RKO (cell line): Measurements from ENCODE around the gene GPR137.
A peak's percentile ranks its signal among the peaks of the same experiment; 100 is the strongest.
"Not testable (repeated sequence)": the region's sequence is repeated elsewhere in the genome, so short reads cannot be mapped to it uniquely, and the experiment has no call there.

Experiments used
- DNase-seq: peaks from one replicate; pipeline ENCODE4 v3.0.0-alpha.2; 2016; ENCODE audit warnings: low spot score

Gene GPR137

DNA sequence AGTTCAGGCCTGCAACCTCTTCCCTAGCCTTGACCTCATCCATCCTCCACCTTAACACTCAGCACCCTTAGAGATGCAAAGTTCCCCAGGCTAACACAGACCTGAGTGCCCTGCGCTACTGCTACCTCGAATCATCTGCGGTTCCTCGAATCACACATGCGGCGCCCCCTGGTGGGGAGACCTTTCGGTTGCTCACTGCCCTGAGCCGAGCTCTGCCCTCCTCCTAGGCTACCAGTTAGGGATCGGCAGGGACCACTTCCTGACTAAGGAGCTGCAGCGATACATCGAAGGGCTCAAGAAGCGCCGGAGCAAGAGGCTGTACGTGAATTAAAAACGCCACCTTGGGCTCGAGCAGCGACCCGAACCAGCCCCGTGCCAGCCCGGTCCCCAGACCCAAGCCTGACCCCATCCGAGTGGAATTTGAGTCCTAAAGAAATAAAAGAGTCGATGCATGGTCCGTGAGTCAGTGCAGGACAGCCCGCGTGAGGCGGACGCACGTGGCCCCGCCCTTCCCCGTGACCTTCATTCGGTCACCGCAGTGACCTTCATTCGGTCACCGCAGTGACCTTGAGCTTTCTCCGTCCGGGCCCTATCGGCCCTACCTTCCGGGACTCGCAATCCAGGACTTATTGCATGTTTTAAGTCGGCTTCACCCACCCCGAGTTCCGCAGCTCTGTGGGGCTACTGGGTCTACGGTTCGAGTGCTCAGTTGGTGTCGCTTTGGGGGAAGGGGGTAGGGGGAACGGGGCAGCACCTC, 18.8 kb downstream of the GPR137 start:
- peak; percentile 93 for DNase-seq

GRCh38 chr11:64305075-64305690, 19.5 kb downstream of the GPR137 start, which contains the start of gene ESRRA:
Gene ESRRA (plus strand): TSS chr11:64305524. CDS start chr11:64307180, 1,656 bp downstream.
- peak; percentile 96 for DNase-seq

DNA sequence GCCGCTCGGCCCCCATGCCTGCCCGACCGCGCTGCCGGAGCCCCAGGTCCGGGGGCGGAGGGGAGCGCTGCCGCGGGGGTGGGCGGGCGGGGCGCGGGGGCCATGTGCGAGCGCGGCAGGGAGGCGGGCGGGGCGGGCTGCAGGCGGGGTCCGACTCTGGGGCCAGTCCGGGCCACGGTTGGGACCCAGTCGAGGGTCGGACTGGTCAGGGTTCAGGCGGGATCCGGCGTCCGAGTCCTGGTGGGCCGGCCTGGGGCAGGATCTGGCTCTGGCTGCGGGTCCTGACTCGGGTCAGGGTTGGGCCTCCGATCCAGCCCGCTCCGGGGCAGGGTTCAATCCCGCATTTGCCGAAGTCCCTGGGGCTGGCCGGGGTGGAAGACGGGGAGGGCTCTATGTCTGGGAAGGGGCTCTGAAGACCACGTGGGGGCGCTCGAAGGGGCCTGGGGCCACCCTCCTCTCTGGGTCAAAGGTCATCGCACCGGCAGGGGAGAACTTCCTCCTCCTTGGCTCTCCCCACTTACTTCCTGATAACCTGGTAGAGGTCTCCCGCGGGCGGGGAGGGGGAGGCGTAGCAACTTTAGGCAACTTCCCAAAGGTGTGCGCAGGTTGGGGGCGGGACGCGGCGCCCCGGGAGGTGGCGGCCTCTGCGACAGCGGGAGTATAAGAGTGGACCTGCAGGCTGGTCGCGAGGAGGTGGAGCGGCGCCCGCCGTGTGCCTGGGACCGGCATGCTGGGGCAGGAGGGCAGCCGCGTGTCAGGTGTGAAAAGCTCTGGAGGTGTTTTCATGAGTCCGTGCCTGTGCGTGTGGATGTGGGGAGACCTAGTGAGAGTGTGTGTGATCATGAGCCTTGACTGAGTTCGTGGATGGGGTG, 20.3 kb downstream of the GPR137 start:
- peak; percentile 63 for DNase-seq

DNA sequence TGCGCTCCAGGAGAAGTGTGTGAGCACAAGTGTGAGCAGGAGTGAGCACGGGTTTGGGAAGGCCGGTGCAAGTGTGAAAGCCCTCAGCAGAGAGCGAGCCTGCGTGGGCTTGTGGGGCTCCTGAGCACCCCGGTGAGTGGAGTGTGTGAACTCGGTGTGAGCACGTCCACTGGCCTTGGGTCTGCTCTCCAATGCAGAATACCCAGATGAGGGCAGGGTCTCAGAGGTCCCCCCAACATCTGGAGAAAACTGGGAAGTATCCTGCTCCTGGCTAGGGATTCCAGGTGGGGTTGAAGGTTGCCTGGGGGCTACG, 20.9 kb downstream of the GPR137 start:
- DNase-seq: no peak

GRCh38 chr11:64306876-64307622, 21.4 kb downstream of the GPR137 start:
- peak; percentile 57 for DNase-seq

- DNase-seq: not testable (repeated sequence)
Measured at GRCh38 chr11:64307795-64308194, 22.1 kb downstream of the GPR137 start.

GRCh38 chr11:64312947-64313346, 27.3 kb downstream of the GPR137 start:
- no peak for DNase-seq

DNA sequence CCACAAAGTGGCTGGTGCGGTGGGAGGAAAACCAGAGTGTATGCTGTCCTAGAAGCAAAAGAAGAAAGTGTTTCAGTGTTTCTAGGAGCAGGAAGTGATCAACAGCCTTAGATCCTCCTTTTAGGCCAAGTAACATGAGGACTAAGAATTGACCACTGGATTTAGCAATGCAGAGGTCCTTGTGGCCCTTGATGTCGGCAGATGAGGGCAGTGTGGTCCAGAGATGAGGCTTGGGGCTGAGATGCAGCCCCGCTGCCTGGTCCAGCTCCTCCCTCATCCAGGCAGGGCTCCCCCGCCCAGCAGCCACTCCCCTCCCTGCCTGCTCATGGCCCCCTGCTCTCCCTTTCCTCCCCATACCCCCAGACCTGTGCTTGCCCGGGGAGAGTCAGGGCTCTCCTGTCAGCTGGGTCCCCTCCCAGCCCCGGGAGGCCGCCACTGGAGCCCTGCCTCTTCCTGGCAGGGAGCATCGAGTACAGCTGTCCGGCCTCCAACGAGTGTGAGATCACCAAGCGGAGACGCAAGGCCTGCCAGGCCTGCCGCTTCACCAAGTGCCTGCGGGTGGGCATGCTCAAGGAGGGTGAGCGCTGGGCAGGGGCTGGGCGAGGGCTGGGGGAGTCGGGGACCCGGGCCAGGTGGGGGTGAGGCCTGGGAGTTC, 28.0 kb downstream of the GPR137 start:
- no peak for DNase-seq

- DNase-seq: peak; percentile 45
Measured at GRCh38 chr11:64314146-64314804, 28.6 kb downstream of the GPR137 start.

GRCh38 chr11:64314805-64315561, 29.3 kb downstream of the GPR137 start:
- no peak for DNase-seq

DNA sequence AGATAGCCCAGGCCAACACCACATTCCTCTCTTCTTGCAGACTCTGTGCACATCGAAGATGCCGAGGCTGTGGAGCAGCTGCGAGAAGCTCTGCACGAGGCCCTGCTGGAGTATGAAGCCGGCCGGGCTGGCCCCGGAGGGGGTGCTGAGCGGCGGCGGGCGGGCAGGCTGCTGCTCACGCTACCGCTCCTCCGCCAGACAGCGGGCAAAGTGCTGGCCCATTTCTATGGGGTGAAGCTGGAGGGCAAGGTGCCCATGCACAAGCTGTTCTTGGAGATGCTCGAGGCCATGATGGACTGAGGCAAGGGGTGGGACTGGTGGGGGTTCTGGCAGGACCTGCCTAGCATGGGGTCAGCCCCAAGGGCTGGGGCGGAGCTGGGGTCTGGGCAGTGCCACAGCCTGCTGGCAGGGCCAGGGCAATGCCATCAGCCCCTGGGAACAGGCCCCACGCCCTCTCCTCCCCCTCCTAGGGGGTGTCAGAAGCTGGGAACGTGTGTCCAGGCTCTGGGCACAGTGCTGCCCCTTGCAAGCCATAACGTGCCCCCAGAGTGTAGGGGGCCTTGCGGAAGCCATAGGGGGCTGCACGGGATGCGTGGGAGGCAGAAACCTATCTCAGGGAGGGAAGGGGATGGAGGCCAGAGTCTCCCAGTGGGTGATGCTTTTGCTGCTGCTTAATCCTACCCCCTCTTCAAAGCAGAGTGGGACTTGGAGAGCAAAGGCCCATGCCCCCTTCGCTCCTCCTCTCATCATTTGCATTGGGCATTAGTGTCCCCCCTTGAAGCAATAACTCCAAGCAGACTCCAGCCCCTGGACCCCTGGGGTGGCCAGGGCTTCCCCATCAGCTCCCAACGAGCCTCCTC, 30.2 kb downstream of the GPR137 start:
- not testable (repeated sequence) for DNase-seq

DNA sequence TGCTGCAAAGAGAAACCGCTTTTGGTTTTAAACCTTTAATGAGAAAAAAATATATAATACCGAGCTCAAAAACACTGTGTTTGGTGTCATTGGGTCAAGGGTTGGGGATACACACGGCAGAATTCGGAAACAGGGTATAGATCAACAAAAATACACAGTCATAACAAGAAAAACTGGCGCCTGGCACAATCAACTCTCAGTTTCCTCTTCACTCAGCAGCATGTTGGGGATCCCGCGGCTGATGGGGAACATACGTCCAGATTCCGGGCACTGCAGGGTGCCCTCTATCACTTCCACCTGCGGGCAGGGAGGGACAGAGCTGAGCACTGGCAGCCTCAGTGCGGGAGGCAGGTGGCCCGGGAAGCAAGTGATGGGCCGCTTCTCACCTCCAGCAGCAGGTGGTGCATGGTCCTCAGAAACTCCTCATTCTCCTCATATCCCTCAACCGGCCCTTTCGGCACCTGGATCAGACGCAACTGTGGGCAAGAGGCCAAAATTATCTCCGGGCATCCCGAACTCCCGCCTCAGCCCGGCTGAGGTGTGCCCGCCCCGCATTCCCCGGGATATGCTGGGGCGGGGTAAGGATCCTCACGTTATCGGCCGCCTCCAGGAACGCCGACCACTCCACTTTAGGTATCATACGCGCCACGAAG, 31.1 kb downstream of the GPR137 start:
- peak; percentile 62 for DNase-seq

GRCh38 chr11:64317325-64317960, 31.8 kb downstream of the GPR137 start, which contains the start of gene TRMT112:
Gene TRMT112 (minus strand): TSS chr11:64317559. CDS start chr11:64317526, 33 bp downstream.
- DNase-seq: peak; percentile 98

- DNase-seq: peak; percentile 97
Measured at GRCh38 chr11:64317961-64318765, 32.5 kb downstream of the GPR137 start, which contains the start of gene PRDX5. Gene PRDX5 (plus strand): TSS chr11:64318121. CDS start chr11:64318216, 95 bp downstream.

- no peak for DNase-seq
Measured at GRCh38 chr11:64318766-64319761, 33.4 kb downstream of the GPR137 start.

- DNase-seq: no peak
Measured at GRCh38 chr11:64320556-64320955, 34.9 kb downstream of the GPR137 start.
